Sciatic nerve (tissue), 2 donors: ENCODE measurements around the gene MLLT11. TPM values are rescaled to one million over a fixed set of nuclear protein-coding genes. Genes with fewer than 3 reads are reported as not detected.

Experiments
- ATAC-seq: fragments of 200-7000 bp; cut with Tn5 transposase; one replicate; pipeline ENCODE4 v1.9.1; 2020; ENCODE audit warnings: mild to moderate bottlenecking, moderate library complexity
- DNase-seq: peaks from one replicate; pipeline ENCODE4 v3.0.0-alpha.2; 2020; ENCODE audit warnings: low spot score
- intact Hi-C: fragments of 100-400 bp; cut with DNase I; formaldehyde crosslinking; loops from one replicate; pipeline ENCODE4 v1.14.2; 2022
- total RNA-seq: library from RNA; stranded (reverse); fragmentation: NEBNext Ultra II Directional; extraction: Animal tissue kit (Norgen Biotek cat#: 25700); gene quantifications from one replicate; pipeline ENCODE4 v1.2.1, GENCODE V29; 2021
- donor health status: DM: no; HTN: no; CAD: no.
- donor health status: DM: no; HTN: no; CAD: no.

The MLLT11 gene
- total RNA-seq, 1 donor from 2014 or later, result 2.5 TPM

DNA sequence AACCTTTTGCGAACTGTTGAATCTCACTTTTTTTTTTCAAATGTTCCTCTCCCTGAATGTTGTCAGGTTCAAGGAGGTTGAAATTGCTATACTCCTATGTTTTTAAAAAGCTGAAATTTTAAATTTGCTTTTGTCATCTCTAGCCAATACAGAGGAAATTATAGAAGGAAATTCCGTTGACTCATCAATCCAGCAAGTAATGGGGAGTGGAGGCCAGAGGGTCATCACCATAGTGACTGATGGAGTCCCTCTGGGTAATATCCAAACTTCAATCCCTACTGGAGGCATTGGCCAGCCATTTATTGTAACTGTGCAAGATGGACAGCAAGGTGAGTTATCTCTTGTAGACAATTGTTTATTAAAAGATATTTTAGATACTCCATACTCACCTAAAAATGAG, 46.7 kb downstream of the MLLT11 start:
- intact Hi-C loops, result no loop called here
- no peak for DNase-seq
- peak; percentile 65 for ATAC-seq

DNA sequence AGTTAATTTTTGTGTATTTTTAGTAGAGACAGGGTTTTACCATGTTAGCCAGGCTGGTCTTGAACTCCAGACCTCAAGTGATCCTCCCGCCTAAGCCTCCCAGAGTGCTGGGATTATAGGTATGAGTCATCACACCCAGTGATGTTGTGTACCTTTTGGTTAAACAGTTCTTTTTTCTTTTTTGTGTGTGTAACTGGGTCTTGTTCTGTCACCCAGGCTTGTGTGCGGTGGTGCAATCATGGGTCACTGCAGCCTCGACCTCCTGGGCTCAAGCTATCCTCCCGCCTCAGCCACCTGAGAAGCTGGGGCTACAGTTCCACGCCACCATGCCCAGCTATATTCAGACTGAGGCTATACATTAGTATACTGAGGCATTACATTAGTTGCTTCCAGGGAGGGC, 48.1 kb downstream of the MLLT11 start:
- DNase-seq (no peak), ATAC-seq (no peak)
- intact Hi-C loops, result no loop called here

DNA sequence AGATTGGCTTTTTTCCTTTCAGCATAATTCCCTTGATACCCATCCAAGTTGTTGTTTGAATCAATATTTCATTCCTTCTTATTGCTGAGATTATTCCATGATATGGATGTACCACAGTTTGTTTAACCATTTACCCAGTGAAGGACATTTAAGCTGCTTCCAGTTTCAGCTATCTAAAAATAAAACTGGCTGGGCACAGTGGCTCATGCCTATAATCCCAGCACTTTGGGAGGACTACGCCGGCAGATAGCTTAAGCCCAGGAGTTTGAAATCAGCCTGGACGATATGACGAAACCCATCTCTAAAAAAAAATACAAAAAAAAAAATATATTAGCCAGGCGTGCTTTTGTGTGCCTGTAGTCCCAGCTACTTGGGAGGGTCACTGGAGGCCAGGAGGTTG, 53.7 kb downstream of the MLLT11 start:
- ATAC-seq (no peak), DNase-seq (no peak)
- intact Hi-C loops, result no loop called here

Other genes starting within 250 kb of the MLLT11 start
- 68.1 TPM for gene ARNT, start 183.8 kb upstream of the MLLT11 start, total RNA-seq
- gene CTXND2, start 173.3 kb upstream of the MLLT11 start, total RNA-seq, result not detected
- gene SETDB1, start 134.0 kb upstream of the MLLT11 start, total RNA-seq, result 52.0 TPM
- gene CERS2, start 85.6 kb upstream of the MLLT11 start, total RNA-seq, result 215 TPM
- gene ANXA9, start 78.1 kb upstream of the MLLT11 start, total RNA-seq, result 5.6 TPM
- gene MINDY1, start 53.5 kb upstream of the MLLT11 start, total RNA-seq, result 50.5 TPM
- gene PRUNE1, start 51.9 kb upstream of the MLLT11 start, total RNA-seq, result 22.6 TPM
- gene BNIPL, start 23.8 kb upstream of the MLLT11 start, total RNA-seq, result 0.22 TPM
- gene C1orf56, start 12.6 kb upstream of the MLLT11 start, total RNA-seq, result 5.6 TPM
- 106 TPM for gene CDC42SE1, start 775 bp upstream of the MLLT11 start, total RNA-seq
- gene GABPB2, start 10.4 kb downstream of the MLLT11 start, total RNA-seq, result 31.7 TPM
- 33.5 TPM for gene SEMA6C, start 86.2 kb downstream of the MLLT11 start, total RNA-seq
- 3.9 TPM for gene TNFAIP8L2, start 96.3 kb downstream of the MLLT11 start, total RNA-seq
- 10.6 TPM for gene LYSMD1, start 105.5 kb downstream of the MLLT11 start, total RNA-seq
- gene SCNM1, start 105.7 kb downstream of the MLLT11 start, total RNA-seq, result 25.9 TPM
- gene TMOD4, start 115.6 kb downstream of the MLLT11 start, total RNA-seq, result 0.76 TPM
- 42.6 TPM for gene VPS72, start 129.8 kb downstream of the MLLT11 start, total RNA-seq
- 65.0 TPM for gene PIP5K1A, start 138.2 kb downstream of the MLLT11 start, total RNA-seq
- gene PSMD4, start 194.3 kb downstream of the MLLT11 start, total RNA-seq, result 119 TPM
- 18.8 TPM for gene ZNF687, start 221.9 kb downstream of the MLLT11 start, total RNA-seq